GM19328 (cell line): ENCODE measurements around the gene THUMPD2.
"Not testable (repeated sequence)": the region's sequence is repeated elsewhere in the genome, so short reads cannot be mapped to it uniquely, and the experiment has no call there.

Experiments used
- ATAC-seq: cut with Tn5 transposase; IDR thresholded peaks from one replicate; pipeline ENCODE4 v1.9.1; 2021; ENCODE audit warnings: mild to moderate bottlenecking, moderate library complexity; ENCODE audit not compliant: unreplicated experiment

The THUMPD2 gene

GRCh38 chr2:39757156-39757555 is 21.9 kb downstream of the THUMPD2 start:
- ATAC-seq, result no peak

DNA sequence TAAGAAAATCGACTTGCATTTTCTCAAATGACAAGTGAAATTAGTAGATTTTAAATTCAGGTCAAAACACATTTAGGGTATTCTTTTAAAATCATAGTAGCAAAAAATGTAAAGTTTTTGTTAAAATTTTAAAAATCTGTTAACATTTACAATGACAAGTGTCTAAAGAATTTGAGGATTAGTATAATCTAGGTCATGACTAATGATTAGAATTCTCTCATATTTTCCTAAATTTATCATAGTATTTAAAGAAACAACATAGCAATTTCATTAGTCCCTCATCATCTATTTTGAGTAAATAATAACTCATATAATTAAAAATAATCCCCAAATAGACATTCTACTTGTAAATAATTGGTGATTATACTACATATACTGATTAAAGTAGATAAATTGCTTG is 23.6 kb downstream of the THUMPD2 start:
- no peak for ATAC-seq

GRCh38 chr2:39743269-39743776 is 35.7 kb downstream of the THUMPD2 start:
- ATAC-seq, result no peak

DNA sequence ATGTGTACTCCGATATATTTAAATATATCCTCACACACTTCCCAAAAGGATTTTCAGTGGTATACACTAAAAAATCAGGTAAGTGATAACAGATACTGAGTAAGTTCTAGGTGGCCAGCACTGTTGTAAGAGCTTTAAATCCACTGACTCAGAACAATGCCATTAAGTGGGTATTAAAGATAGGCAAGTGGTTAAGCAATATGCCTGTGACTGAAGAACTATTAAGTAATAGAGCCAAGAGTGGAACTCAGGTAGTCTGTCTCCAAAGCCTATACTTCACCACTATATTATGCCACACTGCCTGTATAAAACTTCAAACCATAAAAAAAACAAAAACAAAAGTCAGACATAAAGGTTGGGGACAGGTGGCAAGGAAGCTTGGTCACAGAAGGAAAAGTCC is 37.2 kb downstream of the THUMPD2 start:
- ATAC-seq, result no peak

- no peak for ATAC-seq
Observed at GRCh38 chr2:39739386-39739785, 39.7 kb downstream of the THUMPD2 start.

DNA sequence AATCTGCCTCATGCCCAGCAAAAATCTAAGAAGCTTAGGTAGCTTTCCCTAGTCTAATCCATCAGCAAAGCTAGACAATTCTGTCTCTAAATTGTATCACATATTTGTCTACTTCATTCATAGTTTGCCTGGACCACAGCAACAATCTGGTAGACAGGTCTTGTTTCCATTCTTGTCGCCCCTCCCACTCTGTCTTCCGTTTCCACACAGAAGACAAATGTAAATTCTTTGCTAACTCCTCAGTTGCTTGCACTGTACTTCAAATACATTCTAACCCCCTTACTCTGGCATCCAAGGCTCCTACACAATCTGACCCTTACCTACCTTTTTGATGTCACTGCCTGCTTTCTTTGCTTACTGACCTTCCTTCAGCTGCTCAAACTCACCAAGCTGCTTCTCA is 40.1 kb downstream of the THUMPD2 start:
- ATAC-seq, result no peak

DNA sequence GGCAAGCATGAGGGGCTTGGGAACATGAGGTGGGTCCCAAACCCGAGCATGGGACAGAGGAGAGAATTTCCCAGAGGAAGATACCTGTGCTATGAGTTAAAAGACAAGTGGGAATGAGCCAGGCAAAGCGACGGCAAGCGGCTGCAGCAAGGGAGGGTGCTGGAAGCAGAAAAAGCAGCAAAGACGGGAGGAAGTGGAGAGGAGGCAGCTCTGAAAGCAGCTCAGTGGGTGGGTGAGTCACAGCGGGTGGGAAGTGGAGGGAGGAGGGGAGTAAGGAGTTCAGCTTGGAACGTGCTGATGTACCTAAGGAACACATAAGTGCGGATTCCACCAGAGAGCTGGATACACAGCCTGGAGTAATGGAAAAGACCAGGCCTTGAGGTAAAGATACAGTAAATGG is 41.4 kb downstream of the THUMPD2 start:
- ATAC-seq, result no peak

DNA sequence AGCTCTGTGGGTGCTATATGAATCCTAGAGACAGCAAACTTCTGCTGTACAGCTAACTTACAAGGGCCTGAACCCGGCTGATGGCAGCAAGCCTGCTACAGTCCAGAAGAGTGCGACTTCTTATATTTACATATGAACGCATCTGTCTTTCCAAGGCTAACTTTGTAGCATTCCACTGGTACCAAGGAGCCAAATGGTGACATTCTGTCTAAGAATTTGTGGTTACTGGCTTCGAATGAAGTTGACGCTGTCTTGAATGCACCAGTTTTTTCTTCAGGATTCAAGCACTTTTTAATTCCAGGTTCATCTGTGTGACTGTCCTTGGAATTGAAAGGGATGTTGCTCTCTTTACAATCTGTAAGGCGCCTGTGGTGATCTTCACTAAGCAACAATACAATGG is 42.4 kb downstream of the THUMPD2 start:
- no peak for ATAC-seq

DNA sequence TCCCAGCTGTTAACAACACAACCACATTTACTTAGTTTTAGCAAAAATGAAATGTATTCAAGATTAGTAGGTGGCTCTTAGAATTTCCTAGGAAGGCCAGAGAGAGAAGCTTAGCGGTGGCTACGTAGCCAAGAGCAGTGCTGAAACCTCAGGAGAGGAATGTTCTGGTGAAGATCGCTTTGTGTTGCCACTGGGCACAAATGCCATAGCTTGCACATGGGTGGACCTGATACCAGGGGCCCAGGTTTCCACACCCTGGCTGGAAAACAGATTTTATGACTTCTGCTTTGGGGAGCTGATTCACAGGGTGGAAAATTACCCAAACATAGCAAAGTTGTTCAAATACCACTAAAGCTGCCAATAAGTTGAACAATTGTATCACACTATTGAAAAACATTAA is 43.4 kb downstream of the THUMPD2 start:
- no peak for ATAC-seq

- ATAC-seq, result no peak
Observed at GRCh38 chr2:39734445-39734844, 44.6 kb downstream of the THUMPD2 start.

DNA sequence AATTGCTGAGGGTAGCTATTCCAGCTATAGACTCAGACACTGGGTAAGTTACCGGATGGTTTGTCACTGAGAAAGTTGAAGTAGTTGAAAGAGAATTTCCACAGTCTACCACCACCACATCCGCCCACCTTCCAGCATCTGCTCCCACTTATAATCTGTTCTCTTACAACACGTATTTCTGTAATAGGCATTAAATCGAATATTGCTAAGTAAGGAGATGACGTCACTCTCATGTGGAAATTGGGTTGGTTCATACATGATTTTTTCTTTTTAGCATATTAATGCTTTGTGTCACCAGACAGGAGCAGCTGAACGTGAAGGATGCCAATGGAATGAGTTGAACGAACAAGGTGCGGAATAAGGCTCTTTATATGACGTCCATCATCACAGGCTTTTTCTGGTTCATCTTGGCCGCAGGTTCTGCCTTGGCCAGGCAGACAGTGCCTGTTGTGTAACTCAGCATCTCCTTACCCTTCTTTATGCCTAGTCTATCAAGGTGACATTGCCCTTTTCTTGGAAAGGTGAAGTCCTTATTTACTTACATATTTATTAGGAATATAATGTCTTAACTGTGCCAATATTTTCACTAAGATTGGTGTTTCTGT is 45.9 kb downstream of the THUMPD2 start:
- no peak for ATAC-seq

DNA sequence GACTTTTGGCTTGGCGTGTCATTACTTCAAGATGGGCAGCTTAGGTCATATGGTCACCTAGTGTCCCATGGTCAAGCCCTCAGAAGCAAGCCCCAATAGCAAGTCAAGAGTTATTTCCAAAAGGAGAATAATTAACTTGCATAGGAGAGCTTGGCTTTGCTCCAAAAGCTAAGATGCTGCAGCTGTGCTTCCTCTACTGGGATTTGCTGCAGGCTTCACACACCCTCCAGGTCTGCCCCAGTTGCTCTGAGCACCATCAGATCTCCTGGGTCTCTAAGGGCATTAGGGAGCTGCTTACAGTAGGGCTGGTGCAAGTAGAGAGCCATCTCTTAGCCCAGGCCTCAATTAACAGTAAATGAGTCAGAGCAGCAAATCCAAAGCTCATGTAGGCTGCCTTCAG is 46.6 kb downstream of the THUMPD2 start:
- no peak for ATAC-seq

GRCh38 chr2:39731546-39731945 is 47.5 kb downstream of the THUMPD2 start:
- ATAC-seq, result no peak

GRCh38 chr2:39730685-39731302 is 48.3 kb downstream of the THUMPD2 start:
- peak; percentile 39 for ATAC-seq

- ATAC-seq, result no peak
Observed at GRCh38 chr2:39730276-39730675, 48.8 kb downstream of the THUMPD2 start.

DNA sequence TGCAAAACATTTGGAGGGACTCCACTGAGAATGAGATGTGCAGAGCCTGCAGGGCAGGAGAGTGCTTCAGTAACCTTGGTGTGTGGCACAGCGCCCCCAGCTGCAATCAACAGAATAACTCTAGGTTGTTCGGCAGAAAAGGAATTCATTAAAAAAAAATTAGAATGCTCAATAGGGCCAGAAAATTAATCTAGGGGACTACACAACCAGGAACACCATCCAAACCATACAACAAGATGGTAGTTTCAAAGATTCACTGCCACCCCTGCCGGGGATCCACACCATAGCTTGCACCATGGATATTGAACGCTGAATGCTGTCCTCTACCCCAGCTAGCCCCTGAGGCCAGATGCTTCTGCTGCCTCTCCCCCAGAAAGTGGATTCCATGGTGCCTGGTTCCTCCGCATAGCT is 50.1 kb downstream of the THUMPD2 start:
- no peak for ATAC-seq

GRCh38 chr2:39728085-39728484 is 51.0 kb downstream of the THUMPD2 start:
- not testable (repeated sequence) for ATAC-seq

GRCh38 chr2:39725401-39725800 is 53.7 kb downstream of the THUMPD2 start:
- no peak for ATAC-seq

- no peak for ATAC-seq
Observed at GRCh38 chr2:39724828-39725144, 54.3 kb downstream of the THUMPD2 start.

DNA sequence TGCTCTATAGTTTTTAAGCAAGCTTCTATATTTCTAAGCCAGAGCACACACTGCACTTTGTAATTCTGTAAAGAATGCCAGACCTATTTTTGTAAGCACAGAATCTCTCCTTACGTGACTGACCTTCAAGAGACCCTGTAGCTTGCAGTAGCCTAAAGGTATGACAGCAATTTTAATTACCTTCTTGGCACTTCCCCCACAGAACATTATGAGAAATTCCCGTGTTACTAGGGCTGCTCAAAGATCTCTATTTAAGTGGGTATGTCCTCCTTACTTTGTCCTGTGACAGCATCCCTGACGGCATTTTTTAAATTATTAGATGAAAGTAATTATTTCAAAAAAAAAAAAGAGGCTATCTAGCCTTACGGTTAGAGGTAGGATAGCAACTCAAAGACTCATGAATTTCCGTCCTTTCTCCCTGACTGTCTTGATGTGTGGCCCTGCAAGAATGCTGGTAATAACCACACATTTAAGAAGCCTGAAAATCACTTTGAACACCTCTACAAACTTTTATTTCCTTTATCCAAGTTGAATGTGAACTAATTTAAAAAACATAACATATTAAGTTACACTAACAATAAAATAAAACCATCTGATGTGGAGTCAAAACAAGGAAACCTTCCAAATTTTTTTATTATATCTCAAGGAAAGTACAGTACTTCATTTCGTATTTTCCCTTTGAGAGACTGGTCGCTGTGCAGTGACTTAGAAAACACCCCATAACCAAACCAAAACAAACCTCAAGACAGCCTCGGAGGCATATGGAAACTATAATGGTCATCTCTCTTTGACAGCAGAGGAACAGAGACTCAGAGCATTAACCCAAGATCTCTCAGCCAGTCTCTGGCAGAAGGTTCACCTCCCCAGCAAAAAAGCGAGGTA is 54.9 kb downstream of the THUMPD2 start:
- ATAC-seq, result no peak

DNA sequence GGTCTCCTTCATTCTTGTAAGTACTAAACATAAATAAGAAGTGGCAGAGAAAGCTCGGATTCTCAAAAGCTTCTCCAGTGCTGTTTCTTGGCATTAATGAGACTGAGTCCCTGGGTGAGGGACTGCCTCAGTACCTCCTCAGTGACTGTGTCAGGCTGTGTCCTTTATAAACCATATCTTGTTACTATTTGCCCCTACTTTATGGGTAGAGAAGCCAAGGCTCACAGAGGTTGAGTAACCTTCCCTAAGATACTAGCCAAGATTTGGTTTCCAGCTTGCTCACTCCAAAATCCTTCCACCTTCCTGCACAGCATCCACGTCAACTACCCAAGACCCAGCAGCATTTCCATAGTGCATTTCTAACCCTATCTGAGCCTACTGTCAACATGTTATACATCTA is 55.6 kb downstream of the THUMPD2 start:
- no peak for ATAC-seq

DNA sequence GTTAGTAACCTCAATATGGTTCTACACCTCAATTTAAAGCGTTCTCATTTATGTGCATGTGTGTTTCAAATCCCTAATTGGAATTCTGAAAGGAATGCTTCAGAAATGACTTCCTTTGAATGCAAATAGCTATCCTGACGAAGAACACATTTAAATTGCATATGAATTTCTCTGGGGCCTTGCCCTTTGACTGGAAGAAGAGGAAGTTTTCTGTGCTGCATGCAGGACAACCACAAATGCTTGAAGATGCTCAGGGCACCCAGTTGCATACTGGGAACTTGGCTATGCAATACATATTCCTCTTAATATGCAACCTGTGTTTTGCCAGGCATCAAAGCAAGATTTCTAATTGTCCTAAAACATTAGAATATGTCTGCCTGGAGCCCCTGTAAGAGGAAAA is 58.1 kb downstream of the THUMPD2 start:
- ATAC-seq, result no peak
